ENCODE measurements around the gene ELOVL3. TPM values are rescaled to one million over a fixed set of nuclear protein-coding genes. Genes with fewer than 3 reads are reported as not detected.

ELOVL3 gene, protein sequence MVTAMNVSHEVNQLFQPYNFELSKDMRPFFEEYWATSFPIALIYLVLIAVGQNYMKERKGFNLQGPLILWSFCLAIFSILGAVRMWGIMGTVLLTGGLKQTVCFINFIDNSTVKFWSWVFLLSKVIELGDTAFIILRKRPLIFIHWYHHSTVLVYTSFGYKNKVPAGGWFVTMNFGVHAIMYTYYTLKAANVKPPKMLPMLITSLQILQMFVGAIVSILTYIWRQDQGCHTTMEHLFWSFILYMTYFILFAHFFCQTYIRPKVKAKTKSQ
- 0.24 and 0.69 TPM in 2 replicates for total RNA-seq (2016; rRNA removed; fragmentation: Illumina TruSeq; extraction: Trizol)
- 0.18 and 0.20 TPM in 2 replicates for total RNA-seq (2016; cell fraction: cytosol; rRNA removed; fragmentation: Illumina TruSeq; extraction: Trizol; ENCODE audit: low read depth)
- total RNA-seq (2016; cell fraction: insoluble cytoplasmic fraction; rRNA removed; fragmentation: Illumina TruSeq; extraction: Trizol): 0.40 and 0.52 TPM in 2 replicates
- 0.17 and 0.25 TPM in 2 replicates for total RNA-seq (2016; cell fraction: membrane; rRNA removed; fragmentation: Illumina TruSeq; extraction: Trizol)
- total RNA-seq (2016; cell fraction: nucleus; rRNA removed; fragmentation: Illumina TruSeq; extraction: Trizol): 0.28 and 0.37 TPM in 2 replicates
- 0.58 and 0.76 TPM in 2 replicates for polyA plus RNA-seq (2011; rRNA removed)
- polyA plus RNA-seq (2011; cell fraction: cytosol; rRNA removed): 0.56 and 0.68 TPM in 2 replicates
- 0.47 TPM in 1 of 2 replicates, not detected in the other for polyA plus RNA-seq (2011; cell fraction: nucleus; rRNA removed)
- 0.23 and 0.27 TPM in 2 replicates for polyA plus RNA-seq (2012)
- polyA plus RNA-seq (2016; cell fraction: cytosol; fragmentation: Illumina TruSeq; extraction: Trizol; ENCODE audit: low read depth): 0.12 TPM in 1 of 2 replicates, not detected in the other
- 0.24 and 0.34 TPM in 2 replicates for polyA plus RNA-seq (2016; cell fraction: insoluble cytoplasmic fraction; fragmentation: Illumina TruSeq; extraction: Trizol; ENCODE audit: low read depth)
- polyA plus RNA-seq (2016; cell fraction: membrane; fragmentation: Illumina TruSeq; extraction: Trizol; ENCODE audit: low read depth): 0.31 TPM in 1 of 2 replicates, not detected in the other
- polyA plus RNA-seq (2016; cell fraction: nucleus; fragmentation: Illumina TruSeq; extraction: Trizol; ENCODE audit: insufficient read depth, low read depth): 0.35 and 0.46 TPM in 2 replicates
- 0.24 TPM in 1 of 2 replicates, not detected in the other for polyA minus RNA-seq (2011; rRNA and poly(A)+ RNA removed; ENCODE audit: low replicate concordance)
- not detected in 2 replicates for polyA minus RNA-seq (2011; cell fraction: cytosol; rRNA and poly(A)+ RNA removed)
- polyA minus RNA-seq (2011; cell fraction: nucleus; rRNA and poly(A)+ RNA removed): not detected in 2 replicates
- Bru-seq, nascent RNA: not detected
- not detected for BruChase-seq, experiment 1, labeled RNA remaining after a 6-hour chase
- percentile 20 among the genes with signal in this experiment for BruChase-seq, experiment 2, labeled RNA remaining after a 2-hour chase
- long read RNA-seq, experiment 1, partial matches to known transcripts: 0 of 3 reads
- long read RNA-seq, experiment 1, other reads (novel, unspliced or antisense): 0 of 3 reads
- long read RNA-seq, experiment 2: 0 reads

DNA sequence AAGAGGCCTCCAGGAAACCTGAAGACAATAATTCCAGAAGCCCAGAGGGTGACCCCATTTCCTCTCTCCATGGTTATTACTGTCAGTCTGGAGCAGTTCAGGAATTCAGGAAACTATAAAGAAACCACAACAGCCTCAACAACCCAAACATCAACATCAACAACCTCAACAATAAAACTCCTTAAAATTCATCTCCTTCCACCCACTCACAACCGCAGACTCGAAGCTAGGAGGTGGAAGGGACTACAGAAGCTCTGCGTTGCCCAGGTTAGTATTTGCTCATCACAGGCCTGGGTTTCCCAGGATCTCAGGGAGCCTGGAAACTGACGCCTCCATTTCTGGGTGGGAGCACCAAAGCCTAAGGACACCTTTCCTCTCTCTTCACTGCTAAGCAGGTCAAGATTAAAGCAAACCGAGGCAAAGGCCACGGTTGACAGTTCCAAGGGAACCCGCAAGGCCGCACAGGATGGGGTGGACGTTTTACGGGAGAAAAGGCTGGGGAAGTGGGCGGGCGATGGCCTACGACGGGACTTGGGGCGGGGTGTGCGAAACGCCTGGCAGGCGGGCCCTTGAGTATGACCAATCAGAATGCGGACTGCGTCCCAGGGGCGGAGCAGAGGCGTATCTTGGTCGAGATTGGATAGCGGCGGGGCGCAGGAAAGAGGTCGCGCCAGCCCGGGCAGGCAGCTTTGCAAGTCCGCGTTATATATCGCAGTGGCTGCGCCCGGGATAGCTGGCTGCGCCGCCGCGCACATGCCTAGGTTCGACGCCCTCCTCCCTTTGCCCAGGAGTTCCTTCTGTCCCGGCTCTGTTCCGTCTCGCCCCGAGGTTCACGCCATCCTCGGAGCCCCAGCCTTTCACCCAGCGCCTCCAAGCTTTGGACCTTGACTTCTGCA, at the start of gene ELOVL3:
Gene ELOVL3 (plus strand): TSS at position 654 of the 896 bp plus-strand sequence. CDS start 250 bp downstream, outside the sequence.
- ChIA-PET CTCF (ENCODE audit: low intra/inter-chr PET ratio, low total read pairs) (no interaction called here), POLR2A (interaction anchor here (1.0 to 1.9 kb wide), 4 partner anchors 19 to 437 kb away, joined by 3 to 7 read pairs (median 4); partner anchors contain the start of genes GBF1 and NFKB2)
- peak within 1 kb of the TSS; percentile 66 for H3K9ac ChIP-seq (ENCODE audit: insufficient read depth, low read depth, low read length)
- FAIRE-seq: peak; percentile 87
- peaks cover 31% of the 10 kb centered on the region for H3K4me1 ChIP-seq (ENCODE audit: insufficient read depth, low read length)
- H3K4me2 ChIP-seq (ENCODE audit: low read depth, low read length): peak within 1 kb of the TSS; percentile 98
- peak within 1 kb of the TSS; percentile 98 for H2AFZ ChIP-seq (ENCODE audit: low read length)
- H3K27ac ChIP-seq (ENCODE audit: extremely low read length, insufficient read depth, low read length): no peak within 1 kb of the TSS
- H3K79me2 ChIP-seq (ENCODE audit: insufficient read depth, low read length): no peaks in the 10 kb centered on the region
- peak; percentile 90 for DNase-seq (ENCODE audit: low spot score)
- H4K20me1 ChIP-seq (ENCODE audit: insufficient read depth, low read length): no peaks in the 10 kb centered on the region
- H3K9me3 ChIP-seq (ENCODE audit: low read length): no peaks in the 10 kb centered on the region
- peak within 1 kb of the TSS; percentile 46 to 72 (median 59) for H3K4me3 ChIP-seq (replicated peaks in 1 of 3; ENCODE audit: insufficient read depth in 1 of 3, low read depth in 2 of 3, low read length in 3 of 3)
- no TSS peak for BruUV-seq (replicated peaks)
- intact Hi-C loops (cut with micrococcal nuclease; ENCODE audit: unreplicated experiment) (loop anchor here (2.0 kb wide), 1 partner anchor 57 kb away; no protein-coding TSS in a partner anchor), in situ Hi-C loops (cut with HindIII; ENCODE audit: extremely low pct_ligation_motif_present, low pct_unique_long_range_greater_than_20kb) (loop anchor here (5.0 kb wide), 1 partner anchor 126 kb away; no protein-coding TSS in a partner anchor)
- peak; percentile 93 for ATAC-seq
- no peaks in the 10 kb centered on the region for H3K36me3 ChIP-seq (replicated peaks in 1 of 2; ENCODE audit: control insufficient read depth in 1 of 2, insufficient read depth in 2 of 2, low read length in 2 of 2)
- peaks cover 0 to 31% of the 10 kb centered on the region in 2 experiments; a peak in 3 of 5 replicates for H3K27me3 ChIP-seq (ENCODE audit: control insufficient read depth in 1 of 2, insufficient read depth in 2 of 2, low read length in 2 of 2)
- WGBS (ENCODE audit: low lambda C conversion rate): 3% methylated on average over 12 of the region's 47 CpGs
- TF ChIP-seq, protein P1, sequence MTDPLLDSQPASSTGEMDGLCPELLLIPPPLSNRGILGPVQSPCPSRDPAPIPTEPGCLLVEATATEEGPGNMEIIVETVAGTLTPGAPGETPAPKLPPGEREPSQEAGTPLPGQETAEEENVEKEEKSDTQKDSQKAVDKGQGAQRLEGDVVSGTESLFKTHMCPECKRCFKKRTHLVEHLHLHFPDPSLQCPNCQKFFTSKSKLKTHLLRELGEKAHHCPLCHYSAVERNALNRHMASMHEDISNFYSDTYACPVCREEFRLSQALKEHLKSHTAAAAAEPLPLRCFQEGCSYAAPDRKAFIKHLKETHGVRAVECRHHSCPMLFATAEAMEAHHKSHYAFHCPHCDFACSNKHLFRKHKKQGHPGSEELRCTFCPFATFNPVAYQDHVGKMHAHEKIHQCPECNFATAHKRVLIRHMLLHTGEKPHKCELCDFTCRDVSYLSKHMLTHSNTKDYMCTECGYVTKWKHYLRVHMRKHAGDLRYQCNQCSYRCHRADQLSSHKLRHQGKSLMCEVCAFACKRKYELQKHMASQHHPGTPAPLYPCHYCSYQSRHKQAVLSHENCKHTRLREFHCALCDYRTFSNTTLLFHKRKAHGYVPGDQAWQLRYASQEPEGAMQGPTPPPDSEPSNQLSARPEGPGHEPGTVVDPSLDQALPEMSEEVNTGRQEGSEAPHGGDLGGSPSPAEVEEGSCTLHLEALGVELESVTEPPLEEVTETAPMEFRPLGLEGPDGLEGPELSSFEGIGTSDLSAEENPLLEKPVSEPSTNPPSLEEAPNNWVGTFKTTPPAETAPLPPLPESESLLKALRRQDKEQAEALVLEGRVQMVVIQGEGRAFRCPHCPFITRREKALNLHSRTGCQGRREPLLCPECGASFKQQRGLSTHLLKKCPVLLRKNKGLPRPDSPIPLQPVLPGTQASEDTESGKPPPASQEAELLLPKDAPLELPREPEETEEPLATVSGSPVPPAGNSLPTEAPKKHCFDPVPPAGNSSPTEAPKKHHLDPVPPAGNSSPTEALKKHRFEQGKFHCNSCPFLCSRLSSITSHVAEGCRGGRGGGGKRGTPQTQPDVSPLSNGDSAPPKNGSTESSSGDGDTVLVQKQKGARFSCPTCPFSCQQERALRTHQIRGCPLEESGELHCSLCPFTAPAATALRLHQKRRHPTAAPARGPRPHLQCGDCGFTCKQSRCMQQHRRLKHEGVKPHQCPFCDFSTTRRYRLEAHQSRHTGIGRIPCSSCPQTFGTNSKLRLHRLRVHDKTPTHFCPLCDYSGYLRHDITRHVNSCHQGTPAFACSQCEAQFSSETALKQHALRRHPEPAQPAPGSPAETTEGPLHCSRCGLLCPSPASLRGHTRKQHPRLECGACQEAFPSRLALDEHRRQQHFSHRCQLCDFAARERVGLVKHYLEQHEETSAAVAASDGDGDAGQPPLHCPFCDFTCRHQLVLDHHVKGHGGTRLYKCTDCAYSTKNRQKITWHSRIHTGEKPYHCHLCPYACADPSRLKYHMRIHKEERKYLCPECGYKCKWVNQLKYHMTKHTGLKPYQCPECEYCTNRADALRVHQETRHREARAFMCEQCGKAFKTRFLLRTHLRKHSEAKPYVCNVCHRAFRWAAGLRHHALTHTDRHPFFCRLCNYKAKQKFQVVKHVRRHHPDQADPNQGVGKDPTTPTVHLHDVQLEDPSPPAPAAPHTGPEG (CRISPR knock-in tag; IDR thresholded peaks at IDR 0.05): peak; percentile 68; the same call in 1 of the 2 replicates
- TF ChIP-seq EEA1 (CRISPR knock-in tag; IDR thresholded peaks at IDR 0.05; ENCODE audit: borderline replicate concordance): peak; percentile 77; the same call in 1 of the 2 replicates
- peak; percentile 89; the same call in 1 of the 2 replicates for TF ChIP-seq ZNF484 (CRISPR knock-in tag; IDR thresholded peaks at IDR 0.05; ENCODE audit: borderline replicate concordance, low read depth)
- TF ChIP-seq TCF7L2 (IDR thresholded peaks at IDR 0.05; ENCODE audit: low read depth, low read length): no peak
- TF ChIP-seq IRF2 (CRISPR knock-in tag; IDR thresholded peaks at IDR 0.05): peak; percentile 47; the same call in 1 of the 2 replicates
- TF ChIP-seq KLF12 (CRISPR knock-in tag; IDR thresholded peaks at IDR 0.05; ENCODE audit: borderline replicate concordance): 0 out of 2 replicates have a peak, but pooled peaks have one; percentile 29
- no peak for TF ChIP-seq SIX4 (CRISPR knock-in tag; IDR thresholded peaks at IDR 0.05)
- no peak for TF ChIP-seq ATAD3A (CRISPR knock-in tag; IDR thresholded peaks at IDR 0.05)
- TF ChIP-seq ZNF569 (CRISPR knock-in tag; IDR thresholded peaks at IDR 0.05; ENCODE audit: borderline replicate concordance): no peak
- TF ChIP-seq ZNF235 (CRISPR knock-in tag; IDR thresholded peaks at IDR 0.05; ENCODE audit: borderline replicate concordance): peak; percentile 42; the same call in 1 of the 2 replicates

Data from HepG2 (cell line).